ENCODE measurements around the gene DAB2.

Gene DAB2

DNA sequence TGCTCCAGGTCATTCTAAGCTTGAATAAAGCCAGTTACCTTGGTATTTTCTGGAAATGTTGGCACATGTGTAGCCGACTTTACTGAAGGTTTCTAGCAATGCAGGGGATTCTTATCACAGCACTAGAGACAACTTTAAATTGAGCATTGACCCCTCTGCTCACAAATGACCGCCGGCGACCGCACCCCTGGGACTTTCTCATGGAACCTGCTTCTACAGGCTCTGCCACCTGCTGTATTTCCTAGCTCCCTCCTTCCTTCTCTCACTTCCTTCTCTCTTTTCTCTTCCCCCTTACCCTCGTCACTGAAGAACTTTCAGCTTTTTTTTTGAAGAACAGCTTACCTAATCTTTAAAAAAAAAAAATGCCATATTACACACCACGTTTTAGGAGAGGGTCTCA, 30.9 kb upstream of the DAB2 start:
- Histone ChIP-seq H3K36me3 (ENCODE audit: insufficient read depth, low read length) (no peaks in the 10 kb centered on the region), H3K9ac (ENCODE audit: low read depth, low read length) (no peak overlapping the region), H3K9me3 (ENCODE audit: control insufficient read depth, insufficient read depth, low read length) (no peaks in the 10 kb centered on the region), H3K4me1 (ENCODE audit: insufficient read depth, low read length) (no peaks in the 10 kb centered on the region)

DNA sequence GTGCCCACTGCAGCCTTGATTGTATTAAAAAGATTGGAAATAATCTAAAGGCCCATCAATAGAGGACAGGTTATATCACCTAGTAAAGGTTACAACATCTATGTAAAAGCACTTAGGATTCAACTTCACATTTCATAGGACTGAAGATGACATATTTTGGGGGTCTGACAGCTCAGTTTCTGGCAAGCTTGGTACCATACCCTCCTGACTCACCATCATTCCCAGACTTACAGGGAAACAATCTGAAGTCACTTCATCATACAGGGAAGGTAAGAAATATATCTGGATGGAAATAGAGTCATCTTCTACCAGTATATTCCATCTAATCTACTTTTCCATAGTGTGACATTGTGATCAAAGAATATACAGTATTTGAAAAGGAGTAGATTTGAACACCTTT, 28.8 kb upstream of the DAB2 start:
- no peaks in the 10 kb centered on the region for H3K9me3 ChIP-seq (ENCODE audit: control insufficient read depth, insufficient read depth, low read length)
- H3K36me3 ChIP-seq (ENCODE audit: insufficient read depth, low read length), result no peaks in the 10 kb centered on the region
- no peak overlapping the region for H3K9ac ChIP-seq (ENCODE audit: low read depth, low read length)
- no peaks in the 10 kb centered on the region for H3K4me1 ChIP-seq (ENCODE audit: insufficient read depth, low read length)

DNA sequence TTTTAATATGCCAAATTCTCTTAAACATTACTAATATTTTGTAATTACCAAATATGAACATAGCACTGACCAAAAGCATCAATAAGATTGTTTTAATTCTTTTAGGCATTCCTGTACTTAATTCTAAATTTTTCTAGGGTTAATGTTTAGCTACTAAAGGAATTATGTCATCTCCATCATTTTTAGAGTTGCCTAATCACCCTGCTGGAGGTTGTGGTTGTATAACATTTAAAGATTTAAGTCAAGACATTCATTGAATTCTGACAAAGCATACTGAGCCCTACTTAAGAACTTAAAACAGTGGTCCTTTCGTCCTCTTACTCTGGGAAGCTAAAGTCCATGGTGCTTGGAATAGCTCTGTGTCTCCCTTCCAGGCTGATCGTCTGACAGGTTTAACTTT, 28.1 kb upstream of the DAB2 start:
- H3K9ac ChIP-seq (ENCODE audit: low read depth, low read length), result no peak overlapping the region
- no peaks in the 10 kb centered on the region for H3K36me3 ChIP-seq (ENCODE audit: insufficient read depth, low read length)
- no peaks in the 10 kb centered on the region for H3K4me1 ChIP-seq (ENCODE audit: insufficient read depth, low read length)
- no peaks in the 10 kb centered on the region for H3K9me3 ChIP-seq (ENCODE audit: control insufficient read depth, insufficient read depth, low read length)

DNA sequence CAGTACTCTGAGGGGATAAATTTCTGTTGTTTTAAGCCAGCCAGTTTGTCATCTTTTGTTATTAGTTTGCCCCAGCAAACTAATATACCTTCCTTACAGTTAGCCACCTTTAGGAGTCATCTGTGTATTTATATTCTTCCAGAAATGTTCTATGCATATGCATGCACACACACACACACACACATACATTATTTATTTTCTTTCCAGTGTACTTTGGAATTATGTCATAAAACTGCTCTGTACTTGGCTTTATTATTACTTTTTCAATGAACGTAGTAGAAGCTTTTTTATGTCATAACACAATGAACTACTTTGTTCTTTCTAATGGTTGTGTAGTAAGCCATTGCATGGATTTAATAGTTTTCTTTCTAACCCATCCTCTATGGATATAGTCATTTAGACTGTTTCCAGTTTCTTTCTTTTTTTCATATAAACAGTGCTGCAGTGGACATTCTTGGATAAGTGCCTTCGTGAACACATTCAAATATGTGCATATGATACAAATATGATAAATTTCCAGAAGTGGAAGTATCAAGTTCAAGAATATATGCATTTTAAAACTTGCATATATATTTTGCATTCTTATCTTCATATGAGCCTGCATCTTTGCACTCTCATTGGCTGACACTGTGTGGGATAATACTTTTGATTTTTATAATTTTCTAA, 26.6 kb upstream of the DAB2 start:
- no peaks in the 10 kb centered on the region for H3K36me3 ChIP-seq (ENCODE audit: insufficient read depth, low read length)
- H3K9me3 ChIP-seq (ENCODE audit: control insufficient read depth, insufficient read depth, low read length), result no peaks in the 10 kb centered on the region
- H3K4me1 ChIP-seq (ENCODE audit: insufficient read depth, low read length), result no peaks in the 10 kb centered on the region
- H3K9ac ChIP-seq (ENCODE audit: low read depth, low read length), result no peak overlapping the region

DNA sequence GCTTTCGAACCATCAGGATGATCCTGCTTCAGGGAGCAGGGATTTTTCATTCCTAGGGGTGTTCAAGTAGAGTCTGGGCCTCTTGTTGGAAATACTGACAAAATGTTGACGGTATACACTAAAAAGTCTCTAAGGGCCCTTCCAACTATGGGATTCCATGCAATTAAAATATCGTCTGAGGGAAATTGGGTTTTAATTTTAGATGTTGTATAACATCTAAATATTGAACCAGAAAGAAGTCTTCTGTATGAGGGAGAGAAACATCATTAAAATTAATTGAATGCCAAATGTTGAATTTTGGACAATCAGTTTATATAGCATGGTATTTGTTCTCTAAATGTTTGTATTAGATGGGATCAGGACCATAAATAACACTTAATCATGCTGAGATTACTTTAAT, 25.7 kb upstream of the DAB2 start:
- no peak overlapping the region for H3K9ac ChIP-seq (ENCODE audit: low read depth, low read length)
- H3K36me3 ChIP-seq (ENCODE audit: insufficient read depth, low read length), result no peaks in the 10 kb centered on the region
- H3K9me3 ChIP-seq (ENCODE audit: control insufficient read depth, insufficient read depth, low read length), result no peaks in the 10 kb centered on the region
- no peaks in the 10 kb centered on the region for H3K4me1 ChIP-seq (ENCODE audit: insufficient read depth, low read length)

DNA sequence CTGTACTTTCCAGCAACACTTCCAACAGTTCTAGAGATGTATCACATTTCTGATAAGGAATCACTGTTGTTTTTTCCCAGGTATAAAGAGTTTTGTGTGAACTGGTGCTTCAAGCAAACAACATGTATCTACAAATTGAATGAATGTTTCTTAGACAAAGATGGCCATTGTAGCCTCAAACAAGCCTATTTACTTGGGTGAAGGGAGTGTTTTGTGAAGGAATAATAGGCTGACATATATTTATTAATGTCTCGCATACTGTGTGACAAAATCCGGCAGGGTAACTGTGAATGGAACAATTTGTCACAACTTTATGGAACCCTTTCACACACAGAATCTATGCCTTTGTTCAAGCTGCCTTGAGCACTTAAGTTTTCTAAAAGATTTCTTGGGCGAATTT, 24.8 kb upstream of the DAB2 start:
- no peaks in the 10 kb centered on the region for H3K36me3 ChIP-seq (ENCODE audit: insufficient read depth, low read length)
- no peak overlapping the region for H3K9ac ChIP-seq (ENCODE audit: low read depth, low read length)
- H3K4me1 ChIP-seq (ENCODE audit: insufficient read depth, low read length), result no peaks in the 10 kb centered on the region
- no peaks in the 10 kb centered on the region for H3K9me3 ChIP-seq (ENCODE audit: control insufficient read depth, insufficient read depth, low read length)

DNA sequence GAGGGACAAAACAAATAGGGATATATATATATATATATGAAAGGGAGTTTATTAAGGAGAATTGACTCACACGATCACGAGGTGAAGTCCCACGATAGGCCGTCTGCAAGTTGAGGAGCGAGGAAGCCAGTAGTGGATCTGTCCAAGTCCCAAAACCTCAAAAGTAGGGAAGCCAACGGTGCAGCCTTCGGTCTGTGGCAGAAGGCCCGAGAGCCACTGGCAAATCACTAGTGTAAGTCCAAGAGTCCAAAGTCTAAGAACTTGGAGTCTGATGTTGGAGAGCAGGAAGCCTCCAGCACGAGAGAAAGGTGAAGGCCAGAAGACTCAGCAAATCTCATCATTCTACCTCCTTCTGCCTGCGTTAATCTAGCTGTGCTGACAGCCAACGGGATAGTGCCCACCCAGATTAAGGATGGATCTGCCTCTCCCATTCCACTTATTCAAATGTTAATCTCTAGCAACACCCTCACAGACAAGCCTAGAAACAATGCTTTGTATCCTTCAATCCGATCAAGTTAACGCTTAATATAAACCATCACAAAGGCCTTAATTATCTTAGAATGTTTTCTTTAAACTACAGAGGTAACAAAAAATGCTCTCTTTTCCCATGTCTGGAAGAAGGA, 23.8 kb upstream of the DAB2 start:
- H3K4me1 ChIP-seq (ENCODE audit: insufficient read depth, low read length), result no peaks in the 10 kb centered on the region
- H3K36me3 ChIP-seq (ENCODE audit: insufficient read depth, low read length), result no peaks in the 10 kb centered on the region
- H3K9ac ChIP-seq (ENCODE audit: low read depth, low read length), result no peak overlapping the region
- H3K9me3 ChIP-seq (ENCODE audit: control insufficient read depth, insufficient read depth, low read length), result no peaks in the 10 kb centered on the region

DNA sequence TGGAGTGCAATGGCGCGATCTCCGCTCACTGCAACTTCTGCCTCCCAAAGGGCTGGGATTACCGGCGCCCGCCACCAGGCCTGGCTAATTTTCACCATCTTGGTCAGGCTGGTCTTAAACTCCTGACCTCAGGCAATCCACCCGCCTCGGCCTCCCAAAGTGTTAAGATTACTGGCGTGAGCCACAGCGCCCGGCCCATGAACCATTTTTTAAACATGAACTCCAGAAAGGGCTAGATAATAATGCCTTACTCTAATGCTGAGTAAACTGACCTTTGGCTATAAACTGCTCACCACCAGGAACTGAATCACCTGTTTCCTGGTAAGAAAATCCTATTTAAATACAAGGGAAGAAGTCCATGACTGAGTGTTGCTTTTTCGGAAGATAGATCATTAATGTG, 23.2 kb upstream of the DAB2 start:
- Histone ChIP-seq H3K36me3 (ENCODE audit: insufficient read depth, low read length) (no peaks in the 10 kb centered on the region), H3K9ac (ENCODE audit: low read depth, low read length) (no peak overlapping the region), H3K4me1 (ENCODE audit: insufficient read depth, low read length) (no peaks in the 10 kb centered on the region), H3K9me3 (ENCODE audit: control insufficient read depth, insufficient read depth, low read length) (no peaks in the 10 kb centered on the region)

DNA sequence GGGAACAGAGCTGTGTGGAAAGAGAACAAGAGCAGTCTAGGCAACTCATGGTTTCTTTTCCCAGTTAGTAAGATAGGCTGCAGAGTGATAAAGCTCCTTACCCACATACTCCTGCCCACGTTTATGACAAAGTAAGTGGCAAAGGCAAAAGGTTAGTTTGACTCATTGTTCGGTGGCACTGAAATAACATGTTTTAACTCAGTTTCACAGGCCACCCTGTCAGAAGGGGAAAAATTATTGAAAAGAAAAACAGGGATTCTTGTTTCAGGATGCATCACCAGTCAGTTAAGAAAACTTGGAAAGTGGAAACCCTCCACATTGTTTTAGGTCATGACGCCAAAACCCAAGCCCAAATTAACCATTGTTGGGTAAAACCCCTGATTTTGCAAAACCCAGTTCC, 22.3 kb upstream of the DAB2 start:
- Histone ChIP-seq H3K36me3 (ENCODE audit: insufficient read depth, low read length) (no peaks in the 10 kb centered on the region), H3K4me1 (ENCODE audit: insufficient read depth, low read length) (no peaks in the 10 kb centered on the region), H3K9me3 (ENCODE audit: control insufficient read depth, insufficient read depth, low read length) (no peaks in the 10 kb centered on the region), H3K9ac (ENCODE audit: low read depth, low read length) (no peak overlapping the region)

DNA sequence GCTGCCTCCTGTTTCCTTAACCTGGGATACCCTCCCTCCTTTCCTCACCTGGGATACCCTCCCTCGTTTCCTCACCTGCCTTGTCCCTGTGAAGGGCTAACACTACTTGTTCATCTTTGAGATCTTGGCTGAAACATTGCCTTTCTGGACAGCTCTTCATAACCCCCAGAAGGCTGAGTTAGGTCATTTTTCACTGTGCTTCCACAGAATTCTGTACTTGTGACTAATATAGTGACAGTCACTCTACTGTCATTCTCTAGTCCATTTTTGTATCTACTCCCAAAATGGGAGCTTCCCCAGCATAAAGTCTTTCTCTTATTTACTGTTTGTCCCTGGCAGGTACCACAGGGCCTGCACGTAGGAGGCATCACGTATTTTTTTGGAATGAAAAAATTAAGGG, 21.5 kb upstream of the DAB2 start:
- Histone ChIP-seq H3K4me1 (ENCODE audit: insufficient read depth, low read length) (no peaks in the 10 kb centered on the region), H3K9ac (ENCODE audit: low read depth, low read length) (no peak overlapping the region), H3K9me3 (ENCODE audit: control insufficient read depth, insufficient read depth, low read length) (no peaks in the 10 kb centered on the region), H3K36me3 (ENCODE audit: insufficient read depth, low read length) (no peaks in the 10 kb centered on the region)

DNA sequence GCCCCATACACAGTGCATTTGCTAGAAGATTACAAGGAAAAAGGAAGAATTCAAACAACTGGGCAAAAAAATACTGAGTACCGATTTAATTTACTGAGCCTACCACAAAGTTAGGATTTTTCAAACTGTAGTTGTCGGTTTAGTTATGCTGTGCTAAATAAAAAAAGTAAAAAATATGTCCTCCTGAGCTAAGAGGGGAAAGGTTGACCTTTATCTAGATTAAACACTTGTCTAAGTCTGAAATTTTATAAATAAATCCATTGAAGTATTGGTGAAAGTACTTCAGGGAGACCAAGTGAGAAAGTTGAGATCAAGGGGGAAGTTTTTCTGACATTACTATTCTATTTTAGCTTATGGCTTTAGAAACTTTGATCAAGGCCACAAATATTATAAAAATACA, 19.1 kb upstream of the DAB2 start:
- H3K4me1 ChIP-seq (ENCODE audit: insufficient read depth, low read length), result no peaks in the 10 kb centered on the region
- no peaks in the 10 kb centered on the region for H3K36me3 ChIP-seq (ENCODE audit: insufficient read depth, low read length)
- H3K9ac ChIP-seq (ENCODE audit: low read depth, low read length), result no peak overlapping the region
- no peaks in the 10 kb centered on the region for H3K9me3 ChIP-seq (ENCODE audit: control insufficient read depth, insufficient read depth, low read length)

DNA sequence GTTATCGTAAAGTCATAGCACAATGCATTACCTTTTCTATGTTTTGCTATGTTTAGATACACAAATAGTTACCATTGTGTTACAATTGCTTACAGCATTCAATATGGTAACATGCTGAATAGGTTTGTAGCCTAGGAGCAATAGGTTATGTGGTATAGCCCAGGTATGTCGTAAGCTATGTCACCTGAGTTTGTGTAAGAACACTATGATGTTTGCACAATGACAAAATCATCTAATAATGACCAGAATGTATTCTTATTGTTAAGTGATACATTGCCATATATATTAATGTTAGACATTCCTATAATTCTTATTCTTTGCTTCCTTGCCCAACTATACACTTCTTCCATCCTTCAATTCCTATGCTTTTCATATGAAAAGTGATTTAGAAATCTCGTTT, 18.2 kb upstream of the DAB2 start:
- Histone ChIP-seq H3K36me3 (ENCODE audit: insufficient read depth, low read length) (no peaks in the 10 kb centered on the region), H3K9me3 (ENCODE audit: control insufficient read depth, insufficient read depth, low read length) (no peaks in the 10 kb centered on the region), H3K9ac (ENCODE audit: low read depth, low read length) (no peak overlapping the region), H3K4me1 (ENCODE audit: insufficient read depth, low read length) (no peaks in the 10 kb centered on the region)

DNA sequence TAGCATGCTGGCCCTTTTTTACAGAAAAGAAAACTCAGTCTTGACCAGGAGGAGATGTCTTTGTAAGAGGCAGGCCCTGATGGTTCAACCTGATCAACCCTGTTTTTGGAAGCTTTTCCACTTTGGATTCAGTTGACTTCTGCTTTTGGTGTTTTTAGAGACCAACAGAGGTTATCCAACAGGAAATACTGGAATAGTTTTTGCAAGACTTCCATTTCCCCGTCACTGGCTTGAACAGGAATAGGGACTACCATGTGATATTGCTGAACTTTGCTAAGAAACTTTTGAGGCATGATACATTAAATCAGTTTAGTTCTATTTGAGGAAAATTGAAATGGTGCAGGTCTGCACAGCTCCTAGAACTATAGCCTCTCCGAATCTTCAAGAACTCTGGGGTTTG, 17.1 kb upstream of the DAB2 start:
- Histone ChIP-seq H3K4me1 (ENCODE audit: insufficient read depth, low read length) (no peaks in the 10 kb centered on the region), H3K9ac (ENCODE audit: low read depth, low read length) (no peak overlapping the region)

DNA sequence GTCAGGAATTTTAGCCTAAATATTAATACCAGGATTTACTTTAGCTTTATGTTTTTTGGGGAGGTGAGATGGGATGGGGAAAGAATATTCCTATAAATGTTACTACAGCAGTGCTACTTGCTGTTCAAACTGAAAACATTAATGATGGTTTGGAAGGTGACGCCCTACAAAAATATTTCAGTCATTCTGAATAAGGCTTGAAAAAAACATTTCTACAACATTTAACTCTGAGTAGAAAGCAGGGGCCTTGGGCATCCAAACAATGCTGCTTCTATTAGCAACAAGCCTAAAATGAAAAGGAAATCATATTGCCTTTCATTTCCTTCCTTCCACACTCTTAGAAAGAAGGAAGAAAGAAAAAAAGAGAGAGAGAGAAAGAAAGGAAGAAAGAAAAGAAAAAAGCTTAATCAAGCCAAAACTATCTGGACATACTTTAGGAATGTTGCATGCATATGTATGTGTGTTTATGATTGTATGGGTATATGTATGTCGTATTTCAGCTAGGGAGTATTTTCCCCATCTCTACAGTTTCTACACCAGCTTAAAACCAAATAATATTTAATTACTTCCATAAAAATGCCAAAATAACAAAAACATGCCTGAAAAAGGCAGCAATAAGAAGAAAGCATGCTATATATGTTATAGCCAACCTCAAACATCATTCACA, 16.3 kb upstream of the DAB2 start:
- H3K36me3 ChIP-seq (ENCODE audit: insufficient read depth, low read length), result no peaks in the 10 kb centered on the region
- no peak overlapping the region for H3K9ac ChIP-seq (ENCODE audit: low read depth, low read length)
- H3K9me3 ChIP-seq (ENCODE audit: control insufficient read depth, insufficient read depth, low read length), result no peaks in the 10 kb centered on the region
- H3K4me1 ChIP-seq (ENCODE audit: insufficient read depth, low read length), result no peaks in the 10 kb centered on the region

More for the DNA sequence above, 17.1 kb upstream of the DAB2 start:
- H3K36me3 ChIP-seq (ENCODE audit: insufficient read depth, low read length), result no peaks in the 10 kb centered on the region
- no peaks in the 10 kb centered on the region for H3K9me3 ChIP-seq (ENCODE audit: control insufficient read depth, insufficient read depth, low read length)

DNA sequence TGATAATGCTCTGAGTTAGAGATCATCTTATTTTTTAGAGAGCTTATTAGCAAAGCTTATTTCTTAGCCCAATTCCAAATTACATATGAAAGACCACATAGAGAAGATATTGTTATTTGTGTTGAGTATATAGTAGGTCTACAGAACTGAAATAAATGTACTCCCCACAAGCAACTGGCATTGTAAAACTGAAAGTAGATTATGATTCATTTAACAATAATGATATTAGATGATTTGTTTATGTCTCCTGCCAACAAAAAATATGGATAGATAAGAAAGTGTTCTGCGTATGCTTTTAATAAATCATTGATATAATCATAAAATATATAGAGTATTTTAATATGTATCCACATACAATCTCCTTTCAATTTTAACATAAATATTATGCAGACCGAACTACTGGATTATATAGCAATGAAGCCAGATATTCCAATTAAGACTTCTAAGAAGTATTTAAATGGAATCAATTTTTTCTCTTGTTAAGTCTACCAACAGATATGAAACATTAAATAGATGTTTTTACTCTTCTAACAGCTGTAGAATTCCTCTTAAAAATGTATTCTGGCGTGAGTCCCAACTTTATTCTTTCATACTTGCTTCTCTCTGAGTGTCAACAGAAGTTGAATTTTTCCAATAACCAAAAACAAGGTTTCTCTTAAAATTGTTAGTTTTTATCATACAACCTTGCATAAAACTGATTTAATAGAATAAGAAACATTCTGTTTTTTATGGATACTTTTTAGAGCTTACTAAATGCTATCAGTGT, 15.6 kb upstream of the DAB2 start:
- no peaks in the 10 kb centered on the region for H3K36me3 ChIP-seq (ENCODE audit: insufficient read depth, low read length)
- no peaks in the 10 kb centered on the region for H3K4me1 ChIP-seq (ENCODE audit: insufficient read depth, low read length)
- H3K9me3 ChIP-seq (ENCODE audit: control insufficient read depth, insufficient read depth, low read length), result no peaks in the 10 kb centered on the region
- no peak overlapping the region for H3K9ac ChIP-seq (ENCODE audit: low read depth, low read length)

All from ES-I3 (cell line).